Heart left ventricle (tissue), 16 donors: ENCODE data around the gene TMEM101. TPM values are rescaled to one million over a fixed set of nuclear protein-coding genes. Genes with fewer than 3 reads are reported as not detected.

Experiments
- ATAC-seq, 4 donors: fragments of 200-7000 bp; cut with Tn5 transposase; one replicate each; pipeline ENCODE4 v1.9.1; 2020 to 2022; ENCODE audit warnings: moderate library complexity in 4 of 4, mild to moderate bottlenecking in 3 of 4, moderate number of reproducible peaks in 1 of 4
- DNase-seq, 5 donors: peaks; one replicate each; pipeline ENCODE4 v3.0.0-alpha.2; 2020
- H3K27ac ChIP-seq, 12 donors: fragments of 200-600 bp; sonication (generic) in 4 of 12; one replicate each; pipeline versions ENCODE4 v1.5.0 to v1.8.0; 2016 to 2022; ENCODE audit warnings: mild to moderate bottlenecking in 2 of 12
- H3K27me3 ChIP-seq, 9 donors: fragments of 200-600 bp; sonication (generic) in 2 of 9; one replicate each; pipeline versions ENCODE4 v1.5.1 to v1.8.0; 2016 to 2022; ENCODE audit warnings: mild to moderate bottlenecking in 3 of 9
- H3K36me3 ChIP-seq, 9 donors: fragments of 200-600 bp; sonication (generic) in 2 of 9; one replicate each; pipeline versions ENCODE4 v1.5.0 to v1.8.0; 2018 to 2022; ENCODE audit warnings: mild to moderate bottlenecking in 2 of 9
- H3K4me1 ChIP-seq, 12 donors: fragments of 200-600 bp; sonication (generic) in 4 of 12; one replicate each; pipeline versions ENCODE4 v1.5.0 to v1.8.0; 2016 to 2022; ENCODE audit warnings: mild to moderate bottlenecking in 3 of 12
- H3K4me3 ChIP-seq, 12 donors: fragments of 200-600 bp; sonication (generic) in 4 of 12; one replicate each; pipeline versions ENCODE4 v1.5.0 to v1.8.0; 2017 to 2022; ENCODE audit warnings: mild to moderate bottlenecking in 9 of 12, moderate library complexity in 4 of 12
- H3K9me3 ChIP-seq, 12 donors: fragments of 200-600 bp; sonication (generic) in 4 of 12; one replicate each; pipeline versions ENCODE4 v1.5.0 to v1.8.0; 2016 to 2022; ENCODE audit warnings: mild to moderate bottlenecking in 1 of 12
- CTCF ChIP-seq, 12 donors: fragments of 200-600 bp; sonication (generic) in 4 of 12; IDR thresholded peaks; one replicate each; pipeline versions ENCODE4 v1.5.0 to v1.8.0; 2018 to 2022; ENCODE audit warnings: antibody characterized with exemption in 12 of 12, mild to moderate bottlenecking in 5 of 12
- POLR2A ChIP-seq, 2 donors: fragments of 450-650 bp; IDR thresholded peaks; one replicate each; pipeline ENCODE4 v1.6.1; 2017; ENCODE audit warnings: antibody characterized with exemption in 2 of 2, mild to moderate bottlenecking in 2 of 2, moderate library complexity in 2 of 2
- WGBS, 4 donors: extraction: QIAGEN DNeasy Blood & Tissue Kit in 2 of 4; methylation state at CpG; one replicate each; pipeline versions ENCODE4 v1.1.5 to v1.1.7; 2013 to 2018; 5-methylcytosine and 5-hydroxymethylcytosine counted together
- intact Hi-C, 10 donors: fragments of 100-400 bp; cut with DNase I; formaldehyde crosslinking; loops; one replicate each; pipeline versions ENCODE4 v1.11.1 to v1.14.2; 2022
- polyA plus RNA-seq, 2 donors: library from polyadenylated mRNA; stranded (reverse); fragments of 200-250 nt; gene quantifications; one replicate each; pipeline ENCODE4 v1.2.3, GENCODE V29; 2013
- total RNA-seq, 9 donors: library from RNA; depleted of rRNA in 2 of 9; stranded (reverse); fragments of >200 nt in 2 of 9; fragmentation: NEBNext Ultra II Directional in 3 of 9; extraction: Animal tissue kit (Norgen Biotek cat#: 25700) in 3 of 9; gene quantifications; one replicate each; pipeline versions ENCODE4 v1.1.0 to v1.2.4, GENCODE V29; 2016 to 2023
- donor health status: ischemic (EF 13 %, LVEDD 7.1; RV severe dilation, severe dysfunction).
- donor health status: healthy with polysubstance abuse.
- donor health status: DM: no; HTN: yes; CAD: no.
- donor health status: DM: no; HTN: no; CAD: no.
- donor health status: ischemic (EF 25% LVEDD 6.9; RV normal size, moderate dysfunction).
- donor health status: ischemic (EF 25% LVEDD 5.7; RV mildly dilated, moderate dysfunction).
- donor health status: healthy.
- donor health status: DM: yes; HTN: yes; CAD: no.
- donor health status: ischemic (EF 35%, LVEDD 5.7; RV mildly dilated, moderate dysfunction).
- donor health status: nonischemic (EF 11% LVEDD 7.7; RV severe dilation, severe dysfunction).
- donor health status: DM: yes; HTN: yes; CAD: no.
- donor health status: PGD.
- donor health status: ischemic (EF 29% LVEDD 5.4; RV normal size, mild dysfunction).
- donor health status: nonischemic (EF 23%, LVEDD 6.1; RV moderate dilation, normal function).

The TMEM101 gene
- total and polyA plus RNA-seq, 11 donors, result 13.4 to 31.1 (median 19.3) TPM

GRCh38 chr17:43979671-43980070 lies 35.1 kb downstream of the TMEM101 start:
- Histone ChIP-seq H3K4me1 (peaks cover 0 to 14% (median 6%) of the 10 kb centered on the region in 12 donors), H3K27me3 (peaks cover 0 to 58% (median 9%) of the 10 kb centered on the region in 9 donors)
- ATAC-seq, result no peak

DNA sequence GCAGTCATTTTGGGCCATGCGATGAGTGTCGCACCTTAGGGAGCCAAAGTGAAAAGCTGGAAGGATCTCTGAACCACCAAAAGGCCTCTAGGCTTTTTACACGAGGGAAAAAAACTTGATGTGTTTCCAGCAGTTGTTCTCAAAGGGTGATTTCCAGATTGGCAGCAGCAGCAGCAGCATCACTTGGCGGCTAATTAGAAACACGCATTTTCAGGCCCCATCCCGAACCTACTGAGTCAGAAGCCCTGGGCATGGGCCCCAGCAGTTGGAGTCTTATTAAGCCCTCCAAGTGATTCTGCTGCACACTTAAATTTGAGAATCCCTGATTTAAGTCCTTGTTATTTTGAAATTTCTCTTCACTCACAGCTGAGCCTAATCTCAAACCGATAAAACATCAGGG lies 35.8 kb downstream of the TMEM101 start:
- intact Hi-C loops, result no loop called here
- Histone ChIP-seq H3K27ac (no peak overlapping the region), H3K36me3 (no peaks in the 10 kb centered on the region), H3K4me1 (peaks cover 0 to 9% (median 4%) of the 10 kb centered on the region in 12 donors), H3K27me3 (peaks cover 0 to 52% (median 7%) of the 10 kb centered on the region in 9 donors), H3K9me3 (no peaks in the 10 kb centered on the region), H3K4me3 (no peak overlapping the region)
- TF ChIP-seq CTCF (IDR thresholded peaks at IDR 0.05) (no peak), POLR2A (IDR thresholded peaks at IDR 0.05) (no peak)
- no peak for ATAC-seq
- WGBS, 4 donors, result 75 to 80% (median 78%) methylated on average over 7 of the region's 7 CpGs
- DNase-seq, result no peak

More at GRCh38 chr17:43979671-43980070, 35.1 kb downstream of the TMEM101 start:
- TF ChIP-seq POLR2A (IDR thresholded peaks at IDR 0.05) (no peak), CTCF (IDR thresholded peaks at IDR 0.05) (no peak)
- H3K4me3 ChIP-seq, result no peak overlapping the region
- no peak overlapping the region for H3K27ac ChIP-seq
- DNase-seq, result no peak
- H3K9me3 ChIP-seq, result no peaks in the 10 kb centered on the region
- intact Hi-C loops, result no loop called here
- 85 to 93% (median 87%) methylated on average over 4 of the region's 4 CpGs for WGBS, 4 donors
- H3K36me3 ChIP-seq, result no peaks in the 10 kb centered on the region

DNA sequence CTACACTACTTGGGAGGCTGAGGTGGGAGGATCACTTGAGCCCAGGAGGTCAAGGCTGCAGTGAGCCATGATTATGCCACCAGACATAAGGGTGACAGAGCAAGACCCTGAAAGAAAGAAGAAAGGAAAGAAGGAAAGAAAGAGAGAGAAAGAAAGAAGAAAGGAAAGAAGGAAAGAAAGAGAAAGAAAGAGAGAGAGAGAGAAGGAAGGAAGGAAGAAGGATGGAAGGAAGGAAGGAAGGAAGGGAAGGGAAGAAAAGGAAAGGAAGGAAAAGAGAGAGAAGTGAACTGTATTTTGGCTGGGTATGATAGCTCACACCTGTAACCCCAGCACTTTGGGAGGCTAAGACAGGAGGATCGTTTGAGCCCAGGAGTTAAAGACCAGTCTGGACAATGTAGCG lies 36.7 kb downstream of the TMEM101 start:
- Histone ChIP-seq H3K27me3 (peaks cover 0 to 46% (median 3%) of the 10 kb centered on the region in 9 donors), H3K9me3 (no peaks in the 10 kb centered on the region), H3K4me1 (no peaks in the 10 kb centered on the region), H3K36me3 (no peaks in the 10 kb centered on the region), H3K27ac (no peak overlapping the region), H3K4me3 (no peak overlapping the region)
- ATAC-seq (no peak), DNase-seq (no peak)
- no peak for TF ChIP-seq CTCF (IDR thresholded peaks at IDR 0.05)
- TF ChIP-seq POLR2A (IDR thresholded peaks at IDR 0.05), result no peak
- 71 to 88% (median 75%) methylated on average over 2 of the region's 2 CpGs for WGBS, 4 donors
- intact Hi-C loops, result no loop called here

GRCh38 chr17:43976963-43977837 lies 37.6 kb downstream of the TMEM101 start:
- no peaks in the 10 kb centered on the region for H3K4me1 ChIP-seq
- ATAC-seq, result no peak
- H3K36me3 ChIP-seq, result no peaks in the 10 kb centered on the region
- no peak overlapping the region for H3K4me3 ChIP-seq
- intact Hi-C loops, result no loop called here
- no peak for DNase-seq
- WGBS, 4 donors, result 71 to 81% (median 77%) methylated on average over 9 of the region's 9 CpGs
- no peak overlapping the region for H3K27ac ChIP-seq
- no peaks in the 10 kb centered on the region for H3K9me3 ChIP-seq
- H3K27me3 ChIP-seq, result peaks cover 0 to 40% (median 0%) of the 10 kb centered on the region in 9 donors
- TF ChIP-seq POLR2A (IDR thresholded peaks at IDR 0.05) (no peak), CTCF (IDR thresholded peaks at IDR 0.05) (no peak)
